Globus pallidus (tissue), 1 donor: Measurements from ENCODE around the gene TSPAN17.
"Not testable (repeated sequence)": the region's sequence is repeated elsewhere in the genome, so short reads cannot be mapped to it uniquely, and the experiment has no call there.

Source experiments
- DNase-seq: peaks from one replicate; pipeline ENCODE4 v3.0.0-alpha.2; 2015; ENCODE audit warnings: low spot score

Gene TSPAN17

GRCh38 chr5:176647030-176647842 is at the start of gene TSPAN17:
TSPAN17 (plus strand) TSS chr5:176647484; CDS start chr5:176647616, 132 bp downstream.
- peak; percentile 100 for DNase-seq

GRCh38 chr5:176599749-176600430 is 47.4 kb upstream of the TSPAN17 start:
- not testable (repeated sequence) for DNase-seq

GRCh38 chr5:176601901-176602482 is 45.3 kb upstream of the TSPAN17 start:
- no peak for DNase-seq

GRCh38 chr5:176603091-176603490 is 44.2 kb upstream of the TSPAN17 start:
- no peak for DNase-seq

GRCh38 chr5:176606032-176606431 is 41.3 kb upstream of the TSPAN17 start:
- DNase-seq = no peak

- no peak for DNase-seq
These were observed 40.4 kb upstream of the TSPAN17 start for GRCh38 chr5:176606875-176607274.

- no peak for DNase-seq
These were observed 39.1 kb upstream of the TSPAN17 start for GRCh38 chr5:176608142-176608705.

- no peak for DNase-seq
These were observed 38.2 kb upstream of the TSPAN17 start for GRCh38 chr5:176608937-176609723.

GRCh38 chr5:176609724-176610434 is 37.4 kb upstream of the TSPAN17 start, which contains the start of gene GPRIN1:
GPRIN1 (minus strand) TSS chr5:176610156; CDS start chr5:176599834, 10,322 bp downstream.
- DNase-seq = peak; percentile 37

- no peak for DNase-seq
These were observed 36.9 kb upstream of the TSPAN17 start for GRCh38 chr5:176610435-176610773.

GRCh38 chr5:176611435-176611834 is 35.8 kb upstream of the TSPAN17 start:
- peak; percentile 33 for DNase-seq

- no peak for DNase-seq
These were observed 35.3 kb upstream of the TSPAN17 start for GRCh38 chr5:176612008-176612407.

GRCh38 chr5:176612855-176613254 is 34.4 kb upstream of the TSPAN17 start:
- DNase-seq = no peak

GRCh38 chr5:176614805-176615478 is 32.3 kb upstream of the TSPAN17 start:
- DNase-seq = no peak

- DNase-seq = no peak
These were observed 30.8 kb upstream of the TSPAN17 start for GRCh38 chr5:176616511-176616910.

- no peak for DNase-seq
These were observed 28.5 kb upstream of the TSPAN17 start for GRCh38 chr5:176618783-176619182.

- peak; percentile 60 for DNase-seq
These were observed 28.1 kb upstream of the TSPAN17 start for GRCh38 chr5:176619203-176619568.

GRCh38 chr5:176619569-176620332 is 27.5 kb upstream of the TSPAN17 start:
- no peak for DNase-seq

- DNase-seq = no peak
These were observed 26.8 kb upstream of the TSPAN17 start for GRCh38 chr5:176620333-176620981.
